Endothelial cell of umbilical vein (primary cell): Measurements from ENCODE around the gene MGLL. TPM values are rescaled to one million over a fixed set of nuclear protein-coding genes. Genes with fewer than 3 reads are reported as not detected.

Source experiments
- BruUV-seq: library from RNA; stranded (reverse); fragments of 400-500 nt; replicated peaks from 2 replicates; lab custom pipeline; 2021; lab: Mats Ljungman, UMichigan
- CTCF ChIA-PET: fragments of 300-600, 350-600 bp; sonication (Branson Sonifier 250); formaldehyde crosslinking; loops from one replicate; lab custom pipeline; 2021; ENCODE audit warnings: antibody characterized with exemption, inconsistent platforms; lab: Charles Lee
- POLR2A ChIA-PET: fragments of 300-600, 350-600 bp; sonication (Branson Sonifier 250); formaldehyde crosslinking; loops from one replicate; lab custom pipeline; 2021; ENCODE audit warnings: antibody characterized with exemption, inconsistent platforms; lab: Charles Lee
- DNase-seq: peaks from one replicate; pipeline ENCODE4 v3.0.0-alpha.2; 2011; ENCODE audit warnings: low read depth, low spot score
- FAIRE-seq: peaks from 2 replicates; lab custom pipeline; 2011; peaks lifted over from hg19 to GRCh38; lab: Jason Lieb, UNC
- H2AFZ ChIP-seq: 2 replicates; pipeline ENCODE4 v1.6.0; 2012; ENCODE audit warnings: low read depth, low read length, control low read depth, inconsistent platforms
- H3K27ac ChIP-seq: 2 replicates; pipeline ENCODE4 v1.5.1; 2011; ENCODE audit warnings: low read depth, mild to moderate bottlenecking, control low read depth, low read length, moderate library complexity; ENCODE audit not compliant: insufficient read depth
- H3K27me3 ChIP-seq, 2 experiments: 2 replicates each; pipeline versions ENCODE4 v1.6.0 to v1.6.1; 2011; ENCODE audit warnings: low read length in 2 of 2, mixed read lengths in 1 of 2; ENCODE audit not compliant: control insufficient read depth in 2 of 2, insufficient read depth in 2 of 2
- H3K36me3 ChIP-seq, 2 experiments: 2 replicates in 1 of 2; 3 replicates in 1 of 2; pipeline ENCODE4 v1.5.1; 2011; ENCODE audit warnings: low read length in 2 of 2, mild to moderate bottlenecking in 1 of 2, moderate library complexity in 1 of 2; ENCODE audit not compliant: control insufficient read depth in 2 of 2, insufficient read depth in 2 of 2; ENCODE audit errors: extremely low read depth in 1 of 2
- H3K4me1 ChIP-seq: 3 replicates; pipeline ENCODE4 v1.5.1; 2011; ENCODE audit warnings: mild to moderate bottlenecking, low read length; ENCODE audit not compliant: control insufficient read depth, insufficient read depth; ENCODE audit errors: extremely low read depth
- H3K4me2 ChIP-seq: 2 replicates; pipeline ENCODE4 v1.6.1; 2011; ENCODE audit warnings: low read length, control low read depth, mixed read lengths; ENCODE audit not compliant: insufficient read depth
- H3K4me3 ChIP-seq, 3 experiments: fragments of 200-600 bp in 1 of 3; sonication (generic), shearing (Covaris generic) in 1 of 3; replicated peaks in 1 of 3; 2 replicates each; pipeline ENCODE4 v1.5.1; 2011 to 2016; ENCODE audit warnings: control low read depth in 3 of 3, low read length in 3 of 3, mild to moderate bottlenecking in 2 of 3, inconsistent platforms in 1 of 3, low read depth in 1 of 3, moderate library complexity in 1 of 3; ENCODE audit not compliant: insufficient read depth in 1 of 3
- H3K79me2 ChIP-seq: 2 replicates; pipeline ENCODE4 v1.6.0; 2012; ENCODE audit warnings: low read length, inconsistent platforms; ENCODE audit not compliant: control insufficient read depth, insufficient read depth
- H3K9ac ChIP-seq: replicated peaks from 2 replicates; pipeline ENCODE3; 2011; ENCODE audit warnings: low read length, control low read depth; ENCODE audit not compliant: insufficient read depth; ENCODE audit errors: extremely low read depth
- H3K9me1 ChIP-seq: replicated peaks from 3 replicates; pipeline ENCODE4 v1.6.0; 2011; ENCODE audit warnings: mild to moderate bottlenecking, low read length; ENCODE audit not compliant: control insufficient read depth, insufficient read depth; ENCODE audit errors: extremely low read depth
- H3K9me3 ChIP-seq: replicated peaks from 2 replicates; pipeline ENCODE4 v1.5.1; 2012; ENCODE audit warnings: low read length, inconsistent platforms; ENCODE audit not compliant: control insufficient read depth, insufficient read depth
- H4K20me1 ChIP-seq: replicated peaks from 2 replicates; pipeline ENCODE3; 2011; ENCODE audit warnings: mild to moderate bottlenecking, low read length; ENCODE audit not compliant: control insufficient read depth, insufficient read depth; ENCODE audit errors: extremely low read depth
- CTCF ChIP-seq, 2 donors: IDR thresholded peaks; 1 replicate in 1 of 2; 2 replicates in 1 of 2; pipeline ENCODE4 v1.5.1; 2011; ENCODE audit warnings: low read length in 2 of 2, mild to moderate bottlenecking in 2 of 2, moderate library complexity in 2 of 2, control low read depth in 1 of 2, inconsistent platforms in 1 of 2, low read depth in 1 of 2; ENCODE audit not compliant: insufficient read depth in 1 of 2; ENCODE audit errors: extremely low read depth in 1 of 2
- EZH2 ChIP-seq: IDR thresholded peaks from 2 replicates; pipeline ENCODE4 v1.6.1; 2012; ENCODE audit warnings: borderline replicate concordance, low read depth, mild to moderate bottlenecking, moderate library complexity, low read length, inconsistent platforms; ENCODE audit not compliant: severe bottlenecking
- FOS ChIP-seq: IDR thresholded peaks from 2 replicates; pipeline ENCODE4 v1.6.1; 2011; ENCODE audit warnings: mild to moderate bottlenecking, low read length, moderate library complexity, borderline replicate concordance; ENCODE audit not compliant: insufficient read depth
- GATA2 ChIP-seq: IDR thresholded peaks from 2 replicates; pipeline ENCODE4 v1.7.0; 2011; ENCODE audit warnings: low read depth, mild to moderate bottlenecking, moderate library complexity, mixed read lengths, low read length; ENCODE audit not compliant: insufficient read length, insufficient read depth
- JUN ChIP-seq: IDR thresholded peaks from 2 replicates; pipeline ENCODE4 v1.6.1; 2011; ENCODE audit warnings: borderline replicate concordance, low read depth; ENCODE audit not compliant: insufficient read length, insufficient read depth
- MAX ChIP-seq: IDR thresholded peaks from 2 replicates; pipeline ENCODE4 v1.6.1; 2011; ENCODE audit not compliant: insufficient read depth, insufficient read length
- MYC ChIP-seq: IDR thresholded peaks from one replicate; pipeline ENCODE4 v1.6.1; 2011; ENCODE audit warnings: mild to moderate bottlenecking, low read depth, low read length
- POLR2A ChIP-seq: IDR thresholded peaks from 2 replicates; pipeline ENCODE4 v1.6.1; 2012; ENCODE audit warnings: low read depth, mild to moderate bottlenecking, control low read depth, low read length
- POLR2AphosphoS5 ChIP-seq: IDR thresholded peaks from 2 replicates; pipeline ENCODE4 v1.6.1; 2012; ENCODE audit warnings: low read depth, mild to moderate bottlenecking, control low read depth, low read length, moderate library complexity; ENCODE audit not compliant: insufficient read depth
- dilution Hi-C: fragments of 300-500 bp; cut with MboI; formaldehyde crosslinking; loops from one replicate; pipeline ENCODE4 v1.15.0; 2019; ENCODE audit warnings: low sequenced_read_pairs; ENCODE audit not compliant: extremely low pct_ligation_motif_present
- intact Hi-C: fragments of 100-400 bp; cut with micrococcal nuclease; formaldehyde crosslinking; loops from one replicate; pipeline ENCODE4 v1.10.0; 2022
- polyA plus RNA-seq, 4 experiments: library from polyadenylated mRNA; depleted of rRNA in 3 of 4; stranded (reverse) in 3 of 4; unstranded in 1 of 4; fragments of >200 nt; gene quantifications; 2 replicates each; pipeline versions ENCODE4 v1.2.1 to v1.2.3, GENCODE V29; 2011 to 2012; ENCODE audit warnings: missing spikeins in 1 of 4
- total RNA-seq: library from RNA; stranded (reverse); gene quantifications from 2 replicates; pipeline ENCODE4 v1.2.3, GENCODE V29; 2021

Gene MGLL
- total and polyA plus RNA-seq, 2 donors (not counting 3 experiments of a cell fraction or from before 2014, with no cell fraction given) = 30.7 to 60.2 TPM

- Histone ChIP-seq H2AFZ (no peak overlapping the region), H3K4me1 (no peaks in the 10 kb centered on the region), H3K27ac (no peak overlapping the region), H3K79me2 (no peaks in the 10 kb centered on the region), H4K20me1 (no peaks in the 10 kb centered on the region), H3K4me2 (no peak overlapping the region), H3K9me1 (no peaks in the 10 kb centered on the region), H3K9me3 (peaks cover 2% of the 10 kb centered on the region), H3K36me3 (no peaks in the 10 kb centered on the region), H3K27me3 (peaks cover 0 to 2% of the 10 kb centered on the region in 2 experiments), H3K9ac (no peak overlapping the region), H3K4me3 (no peak overlapping the region)
- intact Hi-C loops (no loop called here), dilution Hi-C loops (no loop called here)
- CTCF ChIA-PET = interaction anchor here (1.0 to 1.5 kb wide), 4 partner anchors 12 to 260 kb away, joined by 3 to 5 read pairs (median 4); partner anchors contain the start of gene MGLL
- POLR2A ChIA-PET = no interaction called here
- no TSS peak for BruUV-seq
- TF ChIP-seq FOS (no peak), POLR2A (no peak), GATA2 (no peak), EZH2 (no peak), MAX (no peak), POLR2AphosphoS5 (no peak), JUN (no peak), CTCF (IDR thresholded peaks at IDR 0.05; ENCODE audit: extremely low read depth in 1 of 2, insufficient read depth in 1 of 2, low read depth in 1 of 2, low read length in 2 of 2) (no peak), MYC (no peak)
- no peak for DNase-seq
- FAIRE-seq = no peak
Measured at GRCh38 chr3:127834771-127835170, 12.5 kb upstream of the MGLL start.
